Measurements from ENCODE around the gene LRRC61.
"Not testable (repeated sequence)": the region's sequence is repeated elsewhere in the genome, so short reads cannot be mapped to it uniquely, and the experiment has no call there.

The LRRC61 gene

DNA sequence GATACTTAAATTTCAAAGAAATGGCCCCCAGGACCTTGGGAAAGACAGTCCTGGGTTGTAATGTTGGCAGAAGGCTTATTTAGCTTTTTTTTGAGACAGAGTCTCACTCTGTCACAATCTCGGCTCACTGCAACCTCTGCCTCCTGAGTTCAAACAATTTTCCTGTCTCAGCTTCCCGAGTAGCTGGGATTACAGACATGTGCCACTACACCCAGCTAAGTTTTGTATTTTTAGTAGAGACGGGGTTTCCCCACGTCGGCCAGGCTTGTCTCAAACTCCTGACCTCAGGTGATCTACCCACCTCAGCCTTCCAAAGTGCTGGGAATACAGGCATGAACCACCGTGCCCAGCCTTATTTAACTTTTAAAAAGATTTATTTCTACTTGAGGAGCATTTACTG, 62.7 kb downstream of the LRRC61 start:
- DNase-seq: not testable (repeated sequence)
